H1 (cell line): ENCODE data around the gene PRPS1. TPM values are rescaled to one million over a fixed set of nuclear protein-coding genes. Genes with fewer than 3 reads are reported as not detected.

Source experiments
- CTCF ChIA-PET: fragments of 300-600 bp; sonication (Branson Sonifier 250); formaldehyde crosslinking; loops from one replicate; lab custom pipeline; 2021; ENCODE audit not compliant: partially characterized antibody; lab: Charles Lee
- POLR2A ChIA-PET: fragments of 300-600 bp; sonication (Branson Sonifier 250); formaldehyde crosslinking; loops from one replicate; lab custom pipeline; 2021; ENCODE audit warnings: inconsistent platforms; ENCODE audit not compliant: partially characterized antibody; lab: Charles Lee
- DNase-seq, 2 experiments: peaks; one replicate each; pipeline versions ENCODE4 v3.0.0 to v3.0.0-alpha.2; 2010 to 2022; ENCODE audit warnings: low spot score in 2 of 2, low read depth in 1 of 2, mixed read lengths in 1 of 2
- FAIRE-seq: peaks from 2 replicates; lab custom pipeline; 2011; peaks lifted over from hg19 to GRCh38; lab: Jason Lieb, UNC
- H2AFZ ChIP-seq: 2 replicates; pipeline ENCODE4 v1.8.1; 2012; ENCODE audit warnings: low read length, inconsistent platforms
- H2AK5ac ChIP-seq: 2 replicates; pipeline ENCODE4 v1.6.1; 2013; ENCODE audit warnings: low read depth, low read length
- H2BK120ac ChIP-seq: replicated peaks from 2 replicates; pipeline ENCODE3; 2013; ENCODE audit warnings: low read depth, low read length, inconsistent platforms
- H2BK12ac ChIP-seq: 2 replicates; pipeline ENCODE4 v1.6.1; 2013; ENCODE audit warnings: low read depth, low read length
- H2BK15ac ChIP-seq: 2 replicates; pipeline ENCODE4 v1.6.1; 2013; ENCODE audit warnings: low read length
- H2BK20ac ChIP-seq: 2 replicates; pipeline ENCODE4 v1.6.1; 2013; ENCODE audit warnings: low read length
- H2BK5ac ChIP-seq: 2 replicates; pipeline ENCODE4 v1.6.1; 2013; ENCODE audit warnings: low read depth, low read length
- H3K14ac ChIP-seq: 2 replicates; pipeline ENCODE4 v1.6.1; 2013; ENCODE audit warnings: inconsistent platforms; ENCODE audit not compliant: insufficient read length
- H3K18ac ChIP-seq: 2 replicates; pipeline ENCODE4 v1.6.1; 2013; ENCODE audit warnings: low read length; ENCODE audit errors: extremely low read depth
- H3K23ac ChIP-seq: 2 replicates; pipeline ENCODE4 v1.6.1; 2013; ENCODE audit warnings: inconsistent platforms; ENCODE audit not compliant: insufficient read length
- H3K23me2 ChIP-seq: 2 replicates; pipeline ENCODE4 v1.6.1; 2013; ENCODE audit warnings: low read depth, low read length
- H3K27ac ChIP-seq: 2 replicates; pipeline ENCODE4 v1.6.1; 2011; ENCODE audit warnings: low read depth, low read length, inconsistent platforms
- H3K27me3 ChIP-seq, 4 experiments: replicated peaks in 1 of 4; 1 replicate in 1 of 4; 2 replicates in 3 of 4; pipeline versions ENCODE4 v1.6.1 to v1.8.1; 2011 to 2013; ENCODE audit warnings: low read length in 3 of 4, mild to moderate bottlenecking in 3 of 4, inconsistent platforms in 2 of 4, mixed read lengths in 2 of 4, moderate library complexity in 1 of 4; ENCODE audit not compliant: control insufficient read depth in 3 of 4, insufficient read depth in 3 of 4; ENCODE audit errors: extremely low read depth in 1 of 4
- H3K36me3 ChIP-seq, 4 experiments: 2 replicates each; pipeline versions ENCODE4 v1.6.1 to v1.8.1; 2011 to 2013; ENCODE audit warnings: mild to moderate bottlenecking in 4 of 4, low read length in 3 of 4, moderate library complexity in 2 of 4, control low read depth in 1 of 4, inconsistent platforms in 1 of 4; ENCODE audit not compliant: insufficient read depth in 4 of 4, control insufficient read depth in 2 of 4
- H3K4ac ChIP-seq: replicated peaks from 2 replicates; pipeline ENCODE3; 2013; ENCODE audit warnings: low read length, low read depth, mixed read lengths, inconsistent platforms; ENCODE audit not compliant: insufficient read length
- H3K4me1 ChIP-seq, 4 experiments: replicated peaks in 1 of 4; 1 replicate in 1 of 4; 2 replicates in 3 of 4; pipeline versions ENCODE4 v1.6.1 to v1.8.1; 2011 to 2013; ENCODE audit warnings: low read length in 3 of 4, inconsistent platforms in 2 of 4, mixed read lengths in 1 of 4; ENCODE audit not compliant: insufficient read depth in 4 of 4, control insufficient read depth in 3 of 4
- H3K4me2 ChIP-seq, 2 experiments: 2 replicates each; pipeline versions ENCODE4 v1.6.1 to v1.8.1; 2011 to 2013; ENCODE audit warnings: low read depth in 2 of 2, low read length in 2 of 2, control low read depth in 1 of 2, inconsistent platforms in 1 of 2, mild to moderate bottlenecking in 1 of 2; ENCODE audit not compliant: insufficient read depth in 1 of 2
- H3K4me3 ChIP-seq, 4 experiments: fragments of 200-600, 300-600 bp in 1 of 4; sonication (generic), shearing (Covaris generic), sonication (Bioruptor Twin) in 1 of 4; 2 replicates each; pipeline versions ENCODE4 v1.5.1 to v1.8.1; 2011 to 2016; ENCODE audit warnings: low read length in 4 of 4, low read depth in 3 of 4, control low read depth in 2 of 4, inconsistent platforms in 2 of 4, mild to moderate bottlenecking in 2 of 4, mixed read lengths in 1 of 4, moderate library complexity in 1 of 4; ENCODE audit not compliant: insufficient read depth in 2 of 4; ENCODE audit errors: extremely low read depth in 1 of 4
- H3K56ac ChIP-seq: replicated peaks from 2 replicates; pipeline ENCODE3; 2013; ENCODE audit warnings: low read depth, mild to moderate bottlenecking, mixed read lengths, low read length, inconsistent platforms; ENCODE audit not compliant: insufficient read length
- H3K79me1 ChIP-seq: 2 replicates; pipeline ENCODE4 v1.6.1; 2013; ENCODE audit warnings: low read depth, low read length, control low read depth
- H3K79me2 ChIP-seq, 2 experiments: 2 replicates each; pipeline versions ENCODE4 v1.6.1 to v1.8.1; 2012 to 2013; ENCODE audit warnings: low read length in 2 of 2, mild to moderate bottlenecking in 2 of 2, inconsistent platforms in 1 of 2; ENCODE audit not compliant: insufficient read depth in 2 of 2, control insufficient read depth in 1 of 2
- H3K9ac ChIP-seq, 4 experiments: replicated peaks in 1 of 4; 1 replicate in 1 of 4; 2 replicates in 3 of 4; pipeline versions ENCODE4 v1.6.1 to v1.8.1; 2011 to 2013; ENCODE audit warnings: low read depth in 3 of 4, low read length in 3 of 4, control low read depth in 2 of 4, mild to moderate bottlenecking in 2 of 4, moderate library complexity in 2 of 4, inconsistent platforms in 1 of 4; ENCODE audit errors: extremely low read depth in 1 of 4
- H3K9me3 ChIP-seq, 2 experiments: 2 replicates each; pipeline versions ENCODE4 v1.6.1 to v1.8.1; 2012 to 2013; ENCODE audit warnings: mild to moderate bottlenecking in 2 of 2, moderate library complexity in 2 of 2, control low read depth in 1 of 2, inconsistent platforms in 1 of 2, low read depth in 1 of 2, low read length in 1 of 2, mixed read lengths in 1 of 2; ENCODE audit not compliant: insufficient read depth in 2 of 2
- H4K20me1 ChIP-seq, 2 experiments: replicated peaks in 1 of 2; 2 replicates each; pipeline versions ENCODE3 to v1.8.1; 2011 to 2013; ENCODE audit warnings: inconsistent platforms in 2 of 2, low read length in 2 of 2, mild to moderate bottlenecking in 1 of 2; ENCODE audit not compliant: insufficient read depth in 2 of 2, control insufficient read depth in 1 of 2
- H4K5ac ChIP-seq: 2 replicates; pipeline ENCODE4 v1.6.1; 2013; ENCODE audit warnings: low read length, low read depth, mixed read lengths, inconsistent platforms; ENCODE audit not compliant: insufficient read length
- H4K8ac ChIP-seq: 2 replicates; pipeline ENCODE4 v1.8.0; 2013; ENCODE audit warnings: mild to moderate bottlenecking, moderate library complexity, low read length, inconsistent platforms; ENCODE audit not compliant: insufficient read depth; ENCODE audit errors: extremely low read depth
- H4K91ac ChIP-seq: replicated peaks from 2 replicates; pipeline ENCODE3; 2013; ENCODE audit warnings: low read length, mixed read lengths, inconsistent platforms; ENCODE audit not compliant: insufficient read length
- CBX5 ChIP-seq: fragments of 300-800, 300-1000 bp; sonication (generic); IDR thresholded peaks from 2 replicates; pipeline ENCODE4 v1.7.1; 2016; ENCODE audit warnings: antibody characterized with exemption, low read length, low read depth
- CTBP2 ChIP-seq: IDR thresholded peaks from 2 replicates; pipeline ENCODE4 v1.7.0; 2011; ENCODE audit warnings: borderline replicate concordance, mild to moderate bottlenecking, moderate library complexity, mixed read lengths, low read length; ENCODE audit not compliant: insufficient read depth, insufficient read length
- KDM1A ChIP-seq: fragments of 200-600, 300-600 bp; sonication (generic); IDR thresholded peaks from 2 replicates; pipeline ENCODE4 v1.7.1; 2016; ENCODE audit warnings: mild to moderate bottlenecking, low read length, borderline replicate concordance
- POLR2AphosphoS5 ChIP-seq: IDR thresholded peaks from 2 replicates; pipeline ENCODE4 v1.6.1; 2011; ENCODE audit warnings: low read depth, low read length
- SIRT6 ChIP-seq: IDR thresholded peaks from one replicate; pipeline ENCODE4 v1.7.1; 2012; ENCODE audit warnings: low read length, inconsistent platforms
- WGBS, 2 experiments: shearing (Covaris generic) in 1 of 2; methylation state at CpG; one replicate each; pipeline versions ENCODE4 v1.1.6 to v1.1.7; 2013 to 2015; ENCODE audit warnings: low lambda C conversion rate in 2 of 2, mixed read lengths in 2 of 2, inconsistent platforms in 1 of 2, low coverage in 1 of 2, missing lambda C conversion rate in 1 of 2; ENCODE audit not compliant: insufficient replicate concordance in 2 of 2, insufficient coverage in 1 of 2, insufficient read length in 1 of 2; ENCODE audit errors: extremely low coverage in 1 of 2, missing lambda C conversion rate in 1 of 2; 5-methylcytosine and 5-hydroxymethylcytosine counted together
- polyA plus RNA-seq, 7 experiments: library from polyadenylated mRNA; depleted of rRNA in 3 of 7; stranded (reverse) in 5 of 7; unstranded in 2 of 7; fragments of >200 nt in 5 of 7; fragments of 200-250 nt in 2 of 7; gene quantifications; 1 replicate in 5 of 7; 2 replicates in 1 of 7; 4 replicates in 1 of 7; pipeline versions ENCODE4 v1.2.1 to v1.2.3, GENCODE V29; 2011 to 2013; ENCODE audit warnings: missing spikeins in 2 of 7, mixed read lengths in 2 of 7
- total RNA-seq: library from RNA; stranded (reverse); fragmentation: NEBNext Ultra II Directional; extraction: Animal tissue kit (Norgen Biotek cat#: 25700); gene quantifications from 2 replicates; pipeline ENCODE4 v1.2.1, GENCODE V29; 2021
- TF ChIP-seq, protein P1 (sequence below): IDR thresholded peaks from 2 replicates; pipeline ENCODE4 v1.6.1; 2011; ENCODE audit warnings: low read depth, mild to moderate bottlenecking, low read length; ENCODE audit not compliant: insufficient read depth

PRPS1 gene
- total and polyA plus RNA-seq, 2 of the 8 experiments (the other 6 are each of a cell fraction or from before 2014, with no cell fraction given), result 90.1 to 110 TPM

DNA sequence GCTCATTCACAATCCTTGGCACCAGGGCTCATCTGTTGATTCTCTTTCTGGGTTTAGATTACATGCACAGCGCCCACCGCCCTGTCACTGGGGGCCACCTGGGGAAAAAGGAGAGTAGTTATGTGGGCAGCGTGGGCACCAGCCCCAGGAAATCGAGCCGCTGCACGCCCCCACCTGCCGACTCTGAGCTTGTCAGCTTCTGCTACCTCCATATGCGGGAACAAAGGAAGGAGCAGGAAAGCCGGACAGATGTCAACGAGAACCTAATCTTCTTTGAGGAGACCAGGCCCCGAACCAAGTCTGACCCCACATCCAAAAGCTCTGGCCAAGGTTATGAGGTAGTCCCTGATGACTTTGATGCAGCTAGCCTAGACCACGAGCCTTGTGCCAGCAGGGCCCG is 31.0 kb upstream of the PRPS1 start:
- H3K4me1 ChIP-seq, result peaks cover 0 to 6% (median 2%) of the 10 kb centered on the region in 4 experiments; a peak in 2 of 7 replicates
- 100% methylated on average over 9 of the region's 13 CpGs; no CpG with 5 or more reads in 1 of the 2 experiments for WGBS, 2 experiments
- H3K4ac ChIP-seq, result no peak overlapping the region
- no peak overlapping the region for H2AK5ac ChIP-seq
- H3K14ac ChIP-seq, result no peak overlapping the region
- no peak overlapping the region for H2AFZ ChIP-seq
- no peak overlapping the region for H2BK20ac ChIP-seq
- H3K56ac ChIP-seq, result no peak overlapping the region
- no peak overlapping the region for H4K91ac ChIP-seq
- no peak overlapping the region for H3K27ac ChIP-seq
- no peak overlapping the region for H4K8ac ChIP-seq
- H2BK120ac ChIP-seq, result no peak overlapping the region
- H3K36me3 ChIP-seq, result no peaks in the 10 kb centered on the region
- no peaks in the 10 kb centered on the region for H4K20me1 ChIP-seq
- H3K79me2 ChIP-seq, result no peaks in the 10 kb centered on the region
- no peaks in the 10 kb centered on the region for H3K27me3 ChIP-seq
- no peak overlapping the region for H2BK12ac ChIP-seq
- no peak overlapping the region for H3K23ac ChIP-seq
- no peaks in the 10 kb centered on the region for H3K9me3 ChIP-seq
- H3K4me2 ChIP-seq, result no peak overlapping the region
- no peak overlapping the region for H4K5ac ChIP-seq
- H3K79me1 ChIP-seq, result no peaks in the 10 kb centered on the region
- POLR2A ChIA-PET, result interaction anchor here (0.7 kb wide), 1 partner anchor 34 kb away, joined by 3 read pairs; no protein-coding TSS in a partner anchor
- no peaks in the 10 kb centered on the region for H3K23me2 ChIP-seq
- no peak overlapping the region for H2BK15ac ChIP-seq
- no peak overlapping the region for H3K18ac ChIP-seq
- FAIRE-seq (no peak), DNase-seq (no peak)
- H3K9ac ChIP-seq, result no peak overlapping the region
- H2BK5ac ChIP-seq, result no peak overlapping the region
- H3K4me3 ChIP-seq, result no peak overlapping the region
- CTCF ChIA-PET, result interaction anchor here (1.1 to 1.3 kb wide), 3 partner anchors 13 to 180 kb away, joined by 3 read pairs; partner anchors contain the start of gene NCBP2L
- TF ChIP-seq CTBP2 (no peak), POLR2AphosphoS5 (no peak), SIRT6 (no peak), KDM1A (no peak), CBX5 (no peak)
- TF ChIP-seq, protein P1, sequence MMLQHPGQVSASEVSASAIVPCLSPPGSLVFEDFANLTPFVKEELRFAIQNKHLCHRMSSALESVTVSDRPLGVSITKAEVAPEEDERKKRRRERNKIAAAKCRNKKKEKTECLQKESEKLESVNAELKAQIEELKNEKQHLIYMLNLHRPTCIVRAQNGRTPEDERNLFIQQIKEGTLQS, result no peak
